HG03280 (cell line): ENCODE measurements around the gene CFL2.
"Not testable (repeated sequence)": the region's sequence is repeated elsewhere in the genome, so short reads cannot be mapped to it uniquely, and the experiment has no call there.

Source experiments
- ATAC-seq: cut with Tn5 transposase; IDR thresholded peaks from one replicate; pipeline ENCODE4 v1.9.1; 2021; ENCODE audit warnings: mild to moderate bottlenecking, moderate library complexity; ENCODE audit not compliant: unreplicated experiment

CFL2 gene

DNA sequence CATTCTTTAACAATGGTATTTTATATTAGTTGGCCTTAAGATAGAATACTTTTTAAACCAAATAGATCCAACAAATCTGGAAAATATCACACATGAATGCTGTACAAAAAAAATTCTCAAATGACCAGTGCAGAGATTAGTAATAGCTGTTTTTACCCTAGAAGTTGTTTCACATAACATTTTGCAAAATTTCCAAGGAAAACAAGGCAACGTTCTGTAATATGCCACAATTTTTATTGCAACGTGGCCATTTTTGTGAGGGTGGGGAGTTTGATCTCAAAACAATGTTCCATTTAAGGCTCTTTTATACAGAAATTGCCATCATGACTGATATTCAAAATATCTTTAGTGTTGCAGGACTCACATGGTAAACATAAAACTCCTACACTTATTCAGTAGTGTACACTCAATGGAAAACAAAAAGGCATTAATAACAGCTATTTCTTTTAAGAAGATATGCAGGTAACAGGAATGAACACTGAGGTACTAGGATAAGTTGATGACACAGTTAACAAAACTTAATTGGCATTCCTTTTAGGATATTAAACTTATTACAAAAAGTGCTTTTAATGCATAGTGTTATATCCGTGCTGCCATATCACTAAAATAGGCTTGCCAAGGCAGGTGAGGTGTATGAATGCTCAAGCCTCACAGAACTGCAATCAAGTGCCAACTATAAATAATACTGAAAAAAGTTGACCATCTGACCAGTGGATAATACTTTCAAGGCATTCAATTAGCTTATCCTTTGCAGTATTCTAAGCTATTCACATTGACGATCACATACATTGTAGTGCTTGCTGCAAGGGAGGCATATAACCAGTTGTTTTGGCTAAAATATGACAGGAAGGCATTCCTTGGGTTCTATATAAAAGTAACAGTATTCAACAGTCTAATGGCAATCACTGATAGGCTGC is 2.3 kb downstream of the CFL2 start:
- no peak for ATAC-seq

DNA sequence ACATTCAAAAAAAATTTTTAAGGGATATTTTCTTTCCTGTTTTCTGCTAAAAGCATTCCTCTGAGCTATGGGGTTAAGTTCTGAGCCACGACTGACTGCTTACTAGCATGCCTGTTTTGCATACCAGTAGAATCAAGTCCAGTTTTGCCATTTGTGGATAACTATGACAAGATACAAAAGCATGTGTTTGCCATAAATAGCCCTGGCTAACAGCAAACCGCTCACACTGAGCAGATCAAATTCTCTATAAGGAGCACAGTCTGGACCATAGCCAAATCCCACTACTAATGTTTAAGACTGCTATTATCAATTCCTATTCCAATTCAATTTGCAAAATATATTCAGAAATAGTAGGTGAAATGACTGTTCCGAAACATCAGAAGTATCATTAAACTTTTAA is 3.2 kb downstream of the CFL2 start:
- ATAC-seq, result no peak

DNA sequence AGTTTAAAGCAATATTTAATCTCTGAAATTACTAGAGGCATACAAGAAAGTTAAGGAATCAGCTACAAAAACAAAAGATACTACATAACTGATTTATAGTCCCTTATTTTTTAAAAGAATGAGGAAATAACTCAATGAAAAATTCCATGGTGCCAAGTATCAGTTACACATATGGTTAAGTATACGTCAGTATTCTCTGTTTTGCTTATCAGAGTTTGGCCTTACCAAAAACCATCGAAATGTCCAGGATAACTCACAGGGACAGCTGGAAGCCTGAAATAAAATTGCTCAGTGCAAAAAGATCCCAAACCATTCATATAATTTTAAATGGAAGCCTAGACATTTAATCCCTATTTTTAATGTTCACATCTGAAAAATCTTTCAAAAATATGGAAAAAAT is 3.6 kb downstream of the CFL2 start:
- ATAC-seq, result no peak

DNA sequence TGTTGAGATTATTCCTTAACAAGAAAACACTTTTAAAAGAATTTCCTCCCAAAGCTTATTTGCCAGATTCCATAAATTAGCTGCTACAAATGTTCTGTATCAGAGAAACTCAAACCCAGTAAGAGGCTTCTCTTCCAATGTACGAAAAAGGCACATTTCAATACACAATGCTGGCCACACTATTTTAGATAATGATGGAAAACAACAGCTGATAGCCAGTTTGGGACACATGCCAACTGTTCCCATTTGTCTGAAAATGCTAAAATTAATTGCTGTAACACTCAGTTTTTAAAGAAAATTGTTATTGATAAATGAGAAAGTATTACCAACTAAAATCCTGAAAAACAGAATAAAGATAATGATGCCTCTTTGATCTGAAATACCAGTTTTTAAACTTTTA is 4.4 kb downstream of the CFL2 start:
- ATAC-seq, result no peak

DNA sequence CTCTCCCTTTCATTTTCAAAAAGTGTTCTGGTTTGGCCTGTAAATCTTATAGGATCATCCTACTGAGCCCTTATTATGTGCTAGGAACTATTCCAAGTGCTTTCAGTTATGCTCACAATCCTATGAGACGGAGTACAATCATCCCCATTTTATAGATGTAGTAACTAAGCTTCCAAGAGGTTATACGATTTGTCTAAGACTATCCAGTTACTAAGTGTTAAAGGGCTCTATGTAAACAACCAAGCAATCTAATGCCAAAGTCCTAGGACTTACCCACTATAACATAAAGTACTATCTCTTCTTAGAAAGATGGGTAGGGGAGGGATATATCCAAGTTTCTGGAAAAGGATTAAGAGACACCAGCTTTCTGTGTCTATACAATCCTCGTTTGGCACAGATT is 6.7 kb downstream of the CFL2 start:
- ATAC-seq, result no peak

DNA sequence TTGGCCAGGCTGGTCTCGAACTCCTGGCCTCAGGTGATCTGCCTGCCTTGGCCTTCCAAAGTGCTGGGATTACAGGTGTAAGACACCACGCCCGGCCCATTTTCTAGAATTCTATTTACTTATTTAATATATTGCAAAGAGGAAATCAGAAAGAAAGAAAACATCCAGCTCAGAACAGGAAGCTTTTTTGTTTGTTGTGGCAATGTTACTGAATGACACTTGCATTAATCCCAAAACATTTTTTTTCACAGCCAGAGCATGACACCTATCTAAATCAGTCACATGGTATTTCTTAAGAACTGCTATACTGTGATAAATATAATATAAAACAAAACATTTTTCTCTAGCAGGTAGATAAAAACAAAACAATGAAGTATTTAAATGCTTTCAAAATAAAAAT is 12.6 kb downstream of the CFL2 start:
- no peak for ATAC-seq

DNA sequence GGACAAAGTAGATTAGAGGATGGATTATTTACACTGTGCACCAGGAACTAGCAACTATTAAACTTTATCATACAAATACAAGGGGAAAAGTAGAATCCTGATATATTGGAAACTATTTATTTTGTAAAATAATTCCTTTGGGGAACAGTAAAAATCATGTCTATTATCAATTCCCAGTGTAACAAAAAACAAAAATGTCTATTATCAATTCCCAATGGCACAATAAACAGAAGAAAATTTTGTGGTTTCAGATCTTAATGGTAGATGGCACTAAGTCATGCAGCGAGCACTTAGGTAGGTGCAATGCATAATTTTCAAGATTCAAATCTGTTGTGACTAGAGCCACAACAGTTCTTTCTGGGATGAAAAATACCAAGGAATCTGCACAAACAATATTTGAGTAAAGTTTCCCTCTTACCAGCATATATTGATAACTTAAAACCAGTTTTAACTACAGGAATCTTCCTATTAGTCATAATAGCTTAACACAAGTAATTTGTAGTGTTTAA is 13.7 kb downstream of the CFL2 start:
- ATAC-seq, result no peak

DNA sequence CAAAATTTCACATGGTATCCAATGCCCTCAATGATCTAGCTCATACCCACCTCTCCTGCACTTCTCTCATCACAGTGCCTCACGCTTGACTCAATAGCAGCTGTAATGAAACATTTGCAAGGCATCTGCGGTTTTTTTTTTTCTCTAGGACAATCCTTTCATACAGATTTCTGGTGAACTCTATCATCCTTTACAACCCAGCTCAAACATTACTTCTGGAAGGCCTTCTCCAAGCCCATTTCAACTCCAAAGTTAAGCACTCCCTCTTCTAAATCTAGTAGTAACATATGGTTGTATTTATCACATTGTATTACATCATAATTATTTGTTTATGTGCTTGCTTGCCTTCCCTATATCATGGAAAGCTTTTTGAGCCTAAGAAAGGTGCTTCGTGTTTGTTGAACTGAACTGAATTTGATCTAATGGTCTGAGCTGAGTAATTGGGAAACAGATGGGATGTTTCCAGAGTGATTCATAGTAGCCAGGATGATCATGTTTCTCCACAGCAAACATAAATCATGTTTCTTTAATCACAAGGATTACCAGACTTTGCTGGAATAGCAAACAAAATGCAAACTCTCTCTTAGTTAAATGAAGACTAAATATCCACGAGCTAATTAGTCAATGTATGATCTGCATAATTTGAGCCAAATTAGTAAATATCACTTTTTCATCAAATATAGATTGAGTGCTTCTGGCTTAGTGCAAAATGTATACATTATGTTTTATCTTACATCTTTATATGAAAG is 14.3 kb downstream of the CFL2 start:
- no peak for ATAC-seq

DNA sequence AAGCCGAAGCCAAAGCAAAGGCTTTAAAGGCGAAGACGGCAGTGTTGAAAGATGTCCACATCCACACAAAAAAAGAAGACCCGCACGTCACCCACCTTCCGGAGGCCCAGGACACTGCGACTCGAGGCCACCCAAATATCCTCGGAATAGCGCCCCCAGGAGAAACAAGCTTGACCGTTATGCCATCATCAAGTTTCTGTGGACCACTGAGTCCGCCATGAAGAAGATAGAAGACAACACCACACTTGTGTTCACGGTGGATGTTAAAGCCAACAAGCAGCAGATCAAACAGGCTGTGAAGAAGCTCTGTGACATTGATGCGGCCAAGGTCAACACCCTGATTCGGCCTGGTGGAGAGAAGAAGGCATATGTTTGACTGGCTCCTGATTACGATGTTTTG is 20.2 kb downstream of the CFL2 start:
- ATAC-seq, result not testable (repeated sequence)

DNA sequence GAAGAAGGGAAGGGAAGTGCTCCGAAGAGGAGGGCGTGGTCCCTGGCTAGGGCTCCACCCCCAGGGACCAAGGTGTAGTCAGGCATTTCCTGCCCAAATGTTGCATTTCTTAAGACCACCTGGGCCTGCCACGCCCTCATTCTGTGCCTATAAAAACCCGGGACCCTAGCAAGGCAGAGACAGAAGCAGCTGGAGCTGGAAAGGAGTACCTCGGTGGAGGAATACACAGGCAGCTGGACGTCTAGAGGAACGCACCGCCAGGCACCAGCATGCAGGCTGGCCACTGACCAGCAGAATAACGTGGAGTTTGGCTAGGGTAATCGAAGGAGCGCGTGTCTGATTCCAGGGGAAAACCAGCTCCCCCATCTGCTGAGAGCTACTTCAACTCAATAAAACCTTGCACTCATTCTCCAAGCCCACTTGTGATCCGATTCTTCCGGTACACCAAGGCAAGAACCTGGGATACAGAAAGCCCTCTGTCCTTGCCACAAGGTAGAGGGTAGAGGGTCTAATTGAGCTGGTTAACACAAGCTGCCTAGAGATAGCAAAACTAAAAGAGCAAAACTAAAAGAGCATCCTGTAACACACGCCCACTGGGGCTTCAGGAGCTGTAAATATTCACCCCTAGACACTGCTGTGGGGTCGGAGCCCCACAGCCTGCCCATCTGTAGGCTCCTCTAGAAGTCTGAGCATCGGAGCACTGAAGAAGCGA is 21.0 kb downstream of the CFL2 start:
- ATAC-seq, result no peak

DNA sequence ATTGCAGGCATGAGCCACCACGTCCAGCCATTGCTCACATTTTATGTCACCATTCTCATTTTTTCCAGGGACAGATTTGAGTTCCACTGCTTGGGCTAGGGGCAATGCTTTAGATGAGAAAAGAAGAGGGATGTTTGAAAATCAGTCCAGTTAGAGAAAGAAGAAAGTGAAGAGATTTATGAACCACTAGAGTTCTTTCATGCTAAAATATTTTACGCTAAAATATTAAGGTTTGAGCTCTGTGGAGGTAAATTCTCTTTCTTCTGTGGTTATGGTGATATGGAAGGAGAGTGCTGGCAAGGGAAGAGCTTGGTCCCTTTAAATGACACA is 21.5 kb downstream of the CFL2 start:
- ATAC-seq, result no peak

DNA sequence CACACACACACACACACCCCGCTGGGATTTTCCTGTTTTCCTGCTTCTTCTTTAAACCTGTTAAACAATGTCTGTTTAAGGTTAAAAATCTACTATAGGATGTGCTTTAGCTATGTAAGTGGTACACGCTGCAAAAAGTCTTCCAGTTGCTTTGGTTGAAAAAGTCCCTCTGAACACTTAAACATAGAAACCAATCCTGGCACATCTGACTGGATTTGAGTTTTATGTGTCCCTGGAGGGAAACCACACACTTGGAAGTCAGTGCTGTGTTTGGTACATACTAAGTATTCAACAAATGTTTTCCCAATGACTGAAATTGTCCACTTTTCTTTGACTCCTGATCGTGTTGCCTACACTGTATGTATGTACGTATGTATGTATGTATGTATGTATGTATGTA is 22.0 kb downstream of the CFL2 start:
- no peak for ATAC-seq

DNA sequence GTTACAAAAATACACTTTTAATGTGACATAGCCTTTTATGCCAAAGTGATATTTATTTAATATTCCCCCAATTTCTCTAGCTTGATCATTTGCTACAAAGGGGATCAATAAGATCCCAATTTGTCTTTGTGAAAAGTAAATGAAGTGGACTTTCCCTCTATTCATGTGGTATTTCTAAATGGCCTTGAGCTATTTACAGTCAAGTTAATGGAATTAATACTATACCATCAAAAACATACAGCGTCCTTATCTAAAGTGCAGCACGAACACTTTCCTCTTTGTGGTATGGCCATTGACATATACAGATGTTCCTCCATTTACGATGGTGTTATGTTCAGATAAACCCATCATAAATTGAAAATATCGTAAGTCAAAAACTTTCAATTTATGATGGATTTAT is 23.2 kb downstream of the CFL2 start:
- ATAC-seq, result no peak

DNA sequence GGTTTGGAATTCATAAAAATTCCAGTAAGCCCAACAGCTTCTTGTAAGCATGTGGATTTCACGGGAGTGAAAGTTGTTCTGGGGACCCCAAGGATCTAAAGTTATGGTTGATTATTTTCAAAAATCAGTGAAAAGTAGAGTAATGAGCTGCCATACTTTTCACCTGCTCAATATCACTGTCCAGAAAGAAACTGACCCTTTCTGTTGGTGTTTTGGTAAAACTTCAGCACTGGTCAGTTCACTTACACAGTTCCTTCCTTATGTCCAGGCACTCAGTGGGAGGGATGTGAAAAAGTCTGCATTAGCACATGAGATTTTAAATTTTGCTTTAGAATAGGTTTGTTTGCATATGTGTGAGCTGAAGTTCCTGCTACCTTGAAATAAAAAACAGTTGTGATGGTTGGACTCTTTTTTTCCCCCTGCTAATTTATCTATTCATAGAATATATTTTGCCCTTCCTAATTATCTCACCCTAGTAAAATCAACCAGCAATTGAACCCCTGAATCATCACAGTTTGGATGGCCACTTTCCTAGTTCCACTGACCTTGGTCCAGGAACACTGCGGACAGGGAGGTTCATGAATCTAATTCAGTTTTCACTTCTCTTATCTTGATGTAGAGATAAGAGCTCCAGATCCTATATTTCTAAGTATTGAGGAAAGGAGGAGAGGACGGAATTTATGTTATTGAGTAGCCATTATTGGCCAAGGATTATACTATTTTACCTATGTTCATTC is 25.8 kb downstream of the CFL2 start:
- no peak for ATAC-seq

DNA sequence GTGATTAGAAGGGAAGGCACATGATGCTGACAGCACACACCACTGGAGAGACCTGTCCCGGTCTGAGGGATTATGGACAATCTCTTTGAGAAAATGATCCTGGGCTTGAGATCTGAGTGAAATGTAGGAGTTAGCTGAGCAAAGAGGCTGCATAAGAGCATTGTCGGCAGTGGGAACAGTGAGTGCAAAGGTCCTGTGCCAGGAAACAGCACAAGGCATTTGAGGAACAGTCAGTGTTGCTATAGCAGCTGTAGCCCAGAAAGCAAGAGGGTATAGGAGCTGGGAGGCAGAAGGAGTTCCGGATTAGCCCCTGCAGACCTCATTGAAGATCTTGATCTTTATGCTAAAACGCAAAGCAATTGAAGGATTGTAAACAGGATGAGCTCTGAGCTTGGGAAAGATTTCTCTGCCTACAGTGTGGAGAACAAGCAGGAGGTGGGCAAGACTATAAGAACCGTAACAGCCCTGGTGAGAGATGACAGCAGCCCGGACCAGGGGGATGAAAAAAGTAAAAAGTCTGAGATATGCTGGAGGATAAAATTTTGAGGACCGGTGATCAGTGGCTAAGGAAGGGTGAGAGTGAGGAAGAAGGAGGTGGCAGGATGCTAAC is 28.5 kb downstream of the CFL2 start:
- no peak for ATAC-seq

DNA sequence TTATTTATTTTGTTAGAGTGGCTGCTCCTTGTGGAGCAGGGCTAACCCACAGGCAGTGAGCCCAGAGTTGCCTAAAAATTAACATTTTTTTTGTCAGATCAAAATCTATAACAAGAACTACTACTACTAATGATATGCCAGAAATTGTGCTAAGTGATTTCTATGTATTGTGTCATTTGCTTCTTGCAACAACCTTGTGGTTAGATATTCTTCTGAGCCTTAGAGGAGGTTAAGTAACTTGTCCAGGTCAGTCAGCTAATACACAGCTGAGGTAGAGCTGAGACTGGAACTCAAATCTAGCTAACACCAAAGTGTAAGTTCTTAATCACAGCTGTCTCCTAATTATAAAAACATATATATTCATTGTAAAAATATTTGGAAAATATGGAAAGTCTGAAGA is 29.8 kb downstream of the CFL2 start:
- ATAC-seq, result no peak

DNA sequence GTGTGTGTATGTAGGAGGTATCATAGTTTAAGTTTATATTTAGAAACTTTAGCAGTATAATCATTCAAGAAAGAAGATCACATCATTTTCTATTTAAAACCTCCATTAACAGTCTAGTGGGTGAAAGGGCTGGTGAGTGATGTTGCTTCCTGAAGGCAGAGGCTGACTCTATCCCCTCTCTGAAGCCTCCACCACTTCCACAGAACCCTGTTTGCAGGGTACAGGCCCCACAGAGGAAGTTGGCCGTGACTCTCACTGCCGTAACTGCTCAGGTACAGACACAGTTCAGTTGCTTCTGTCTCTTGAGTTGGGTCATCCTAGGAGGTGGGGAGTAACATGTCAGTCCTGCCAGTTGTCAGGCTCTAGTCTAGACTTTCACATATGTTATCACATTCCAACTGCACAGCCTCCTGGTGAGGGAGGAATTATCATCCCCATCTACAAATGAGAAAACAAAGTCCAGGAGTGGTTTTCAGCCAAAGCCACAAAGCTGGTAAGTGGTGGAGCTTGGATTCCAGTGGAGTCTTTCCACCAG is 31.5 kb downstream of the CFL2 start:
- no peak for ATAC-seq

DNA sequence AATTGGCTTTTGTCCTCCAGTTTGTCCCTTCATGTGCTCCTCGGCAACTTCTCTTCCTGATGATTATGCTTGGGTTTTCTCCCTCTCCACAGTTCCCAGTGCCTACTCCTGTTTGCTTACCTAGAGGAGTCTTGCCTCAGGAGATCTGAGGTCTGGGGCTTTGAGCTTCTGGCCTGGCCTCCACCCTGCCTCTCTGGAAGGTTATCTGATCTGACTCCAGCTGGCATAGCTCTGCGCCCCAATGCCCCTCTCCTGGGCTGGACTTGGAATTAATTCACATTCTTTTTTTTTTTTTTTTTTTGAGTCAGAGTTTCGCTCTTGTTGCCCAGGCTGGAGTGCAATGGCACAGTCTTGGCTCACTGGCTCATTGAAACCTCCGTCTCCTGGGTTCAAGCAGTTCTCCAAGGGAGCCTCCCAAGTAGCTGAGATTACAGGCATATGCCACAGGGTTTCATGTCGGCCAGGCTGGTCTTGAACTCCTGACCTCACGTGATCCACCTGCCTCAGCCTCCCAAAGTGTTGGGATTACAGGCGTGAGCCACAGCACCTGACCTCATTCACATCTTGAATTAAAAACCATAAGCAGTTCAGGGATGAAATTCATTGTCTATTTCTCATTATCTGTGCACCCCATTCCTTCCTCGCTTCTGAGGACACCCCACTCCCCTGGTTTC is 33.5 kb downstream of the CFL2 start:
- ATAC-seq, result no peak

DNA sequence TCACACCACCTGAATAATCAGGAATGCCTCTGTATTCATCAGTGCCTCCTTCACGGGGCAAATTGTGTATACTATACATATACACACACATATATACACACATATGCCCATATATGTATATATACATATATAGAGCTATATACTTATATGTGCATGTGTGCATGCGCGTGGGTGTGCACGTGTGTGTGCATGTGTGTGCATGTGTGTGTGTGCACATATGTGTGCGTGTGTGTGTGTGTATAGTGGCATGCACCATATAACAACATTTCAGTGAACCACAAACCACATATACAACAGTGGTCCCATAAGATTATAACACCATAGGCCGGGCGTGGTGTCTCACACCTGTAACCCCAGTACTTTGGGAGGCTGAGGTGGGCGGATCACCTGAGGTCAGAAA is 35.7 kb downstream of the CFL2 start:
- ATAC-seq, result no peak

DNA sequence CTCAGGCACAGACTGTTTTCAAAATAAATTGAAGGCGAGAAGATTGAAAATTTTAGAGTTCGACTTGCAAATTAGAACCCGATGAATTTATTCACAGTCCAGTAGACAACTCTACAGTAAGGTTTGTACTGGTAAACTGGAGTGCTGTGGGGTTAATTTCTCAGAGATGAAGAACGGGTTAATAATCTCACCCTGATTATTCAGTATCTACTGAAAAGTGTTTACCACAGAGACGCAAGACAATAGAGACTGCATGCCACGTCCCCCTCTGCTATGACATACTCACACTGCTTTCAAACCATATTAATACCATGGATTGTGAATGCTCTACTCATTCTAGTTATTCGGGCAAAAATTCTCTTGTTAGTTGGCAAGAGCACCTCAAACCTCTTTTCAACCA is 36.1 kb downstream of the CFL2 start:
- no peak for ATAC-seq
